Measurements from ENCODE around the gene HLCS.

HLCS gene

GRCh38 chr21:36766511-36766910, 200.0 kb downstream of the HLCS start:
- no peak for DNase-seq

GRCh38 chr21:36765229-36765628, 201.2 kb downstream of the HLCS start:
- no peak for DNase-seq

GRCh38 chr21:36763305-36763704, 203.2 kb downstream of the HLCS start:
- DNase-seq = no peak

GRCh38 chr21:36762642-36763041, 203.8 kb downstream of the HLCS start:
- no peak for DNase-seq

- no peak for DNase-seq
These were observed 204.8 kb downstream of the HLCS start for GRCh38 chr21:36761685-36762084.

GRCh38 chr21:36759348-36760083, 207.0 kb downstream of the HLCS start:
- DNase-seq = no peak

GRCh38 chr21:36757196-36757595, 209.3 kb downstream of the HLCS start:
- DNase-seq = no peak

GRCh38 chr21:36756527-36756926, 209.9 kb downstream of the HLCS start:
- no peak for DNase-seq

- DNase-seq = no peak
These were observed 212.1 kb downstream of the HLCS start for GRCh38 chr21:36754241-36754898.

GRCh38 chr21:36753556-36753955, 212.9 kb downstream of the HLCS start:
- DNase-seq = no peak

- no peak for DNase-seq
These were observed 215.1 kb downstream of the HLCS start for GRCh38 chr21:36751383-36751782.

GRCh38 chr21:36750576-36750959, 215.9 kb downstream of the HLCS start:
- DNase-seq = no peak

- no peak for DNase-seq
These were observed 216.4 kb downstream of the HLCS start for GRCh38 chr21:36749935-36750575.

GRCh38 chr21:36747815-36748383, 218.6 kb downstream of the HLCS start:
- peak; percentile 31 for DNase-seq

- DNase-seq = no peak
These were observed 219.2 kb downstream of the HLCS start for GRCh38 chr21:36747041-36747814.

GRCh38 chr21:36745459-36745858, 221.0 kb downstream of the HLCS start:
- no peak for DNase-seq

GRCh38 chr21:36744560-36745231, 221.8 kb downstream of the HLCS start:
- no peak for DNase-seq

GRCh38 chr21:36744190-36744559, 222.3 kb downstream of the HLCS start:
- no peak for DNase-seq

GRCh38 chr21:36743446-36743845, 223.0 kb downstream of the HLCS start:
- DNase-seq = no peak

- DNase-seq = no peak
These were observed 223.5 kb downstream of the HLCS start for GRCh38 chr21:36743008-36743407.

- DNase-seq = no peak
These were observed 225.0 kb downstream of the HLCS start for GRCh38 chr21:36741506-36741905.

GRCh38 chr21:36738489-36739126, 227.9 kb downstream of the HLCS start:
- no peak for DNase-seq
